Endodermal cell (in vitro differentiated cells): ENCODE measurements around the gene OR7G1. TPM values are rescaled to one million over a fixed set of nuclear protein-coding genes. Genes with fewer than 3 reads are reported as not detected.

ENCODE experiments used
- DNase-seq: peaks from one replicate; pipeline ENCODE4 v3.0.0-alpha.2; 2017
- H3K27ac ChIP-seq: 2 replicates; pipeline ENCODE4 v1.5.1; 2013; ENCODE audit warnings: mild to moderate bottlenecking, low read depth, low read length, moderate library complexity
- H3K27me3 ChIP-seq: 2 replicates; pipeline ENCODE4 v1.6.1; 2013; ENCODE audit warnings: mild to moderate bottlenecking, low read length, moderate library complexity; ENCODE audit not compliant: insufficient read depth, control insufficient read depth, poor library complexity, severe bottlenecking
- H3K36me3 ChIP-seq: 2 replicates; pipeline ENCODE4 v1.7.0; 2013; ENCODE audit warnings: mild to moderate bottlenecking, low read length, moderate library complexity; ENCODE audit not compliant: control insufficient read depth, insufficient read depth
- H3K4me1 ChIP-seq: one replicate; pipeline ENCODE4 v1.7.0; 2013; ENCODE audit warnings: low read length; ENCODE audit not compliant: control insufficient read depth, insufficient read depth
- H3K4me3 ChIP-seq: 2 replicates; pipeline ENCODE4 v1.5.1; 2013; ENCODE audit warnings: mild to moderate bottlenecking, low read length, moderate library complexity
- H3K9ac ChIP-seq: 2 replicates; pipeline ENCODE4 v1.6.1; 2013; ENCODE audit warnings: mild to moderate bottlenecking, low read length, moderate library complexity; ENCODE audit not compliant: poor library complexity, severe bottlenecking; ENCODE audit errors: extremely low read depth
- H3K9me3 ChIP-seq: 2 replicates; pipeline ENCODE4 v1.6.1; 2013; ENCODE audit warnings: mild to moderate bottlenecking, low read length, moderate library complexity; ENCODE audit not compliant: control insufficient read depth
- H3K27ac Mint-ChIP-seq: 2 replicates; pipeline ENCODE4 v1.8.0; 2020; ENCODE audit warnings: mixed read lengths
- H3K27me3 Mint-ChIP-seq: 2 replicates; pipeline ENCODE4 v1.8.0; 2021; ENCODE audit warnings: mild to moderate bottlenecking, mixed read lengths; ENCODE audit not compliant: insufficient read depth
- H3K36me3 Mint-ChIP-seq: 2 replicates; pipeline ENCODE4 v1.8.0; 2020; ENCODE audit warnings: low read depth, mixed read lengths
- H3K4me1 Mint-ChIP-seq: 2 replicates; pipeline ENCODE4 v1.8.0; 2020; ENCODE audit warnings: mixed read lengths
- H3K4me3 Mint-ChIP-seq: 2 replicates; pipeline ENCODE4 v1.8.0; 2020; ENCODE audit warnings: mild to moderate bottlenecking, moderate library complexity, mixed read lengths
- H3K9me3 Mint-ChIP-seq: 2 replicates; pipeline ENCODE4 v1.8.0; 2020; ENCODE audit warnings: mild to moderate bottlenecking, mixed read lengths
- WGBS, 2 experiments: methylation state at CpG; one replicate each; pipeline versions ENCODE4 v1.1.5 to v1.1.7; 2013; ENCODE audit warnings: missing lambda C conversion rate in 2 of 2, mixed read lengths in 1 of 2; ENCODE audit not compliant: insufficient coverage in 1 of 2, insufficient read length in 1 of 2; 5-methylcytosine and 5-hydroxymethylcytosine counted together
- total RNA-seq, 2 donors: library from RNA; stranded (reverse); fragmentation: NEBNext Ultra II Directional in 1 of 2; extraction: Animal tissue kit (Norgen Biotek cat#: 25700) in 1 of 2; gene quantifications; 2 replicates in 1 of 2; 3 replicates in 1 of 2; pipeline ENCODE4 v1.2.1, GENCODE V29; 2021
- TF ChIP-seq, protein P1 (sequence below): fragments of 200-600 bp; sonication (generic); conservative IDR thresholded peaks from 2 replicates; pipeline ENCODE4 v1.5.0; 2021; ENCODE audit warnings: antibody characterized with exemption, mild to moderate bottlenecking

Gene OR7G1
- total RNA-seq, 2 donors from 2014 or later: not detected

GRCh38 chr19:9130965-9131364 lies 15.4 kb upstream of the OR7G1 start:
- 80 to 100% methylated on average over 1 of the region's 1 CpG for WGBS, 2 experiments
- H3K9me3 Mint-ChIP-seq: peaks cover 40% of the 10 kb centered on the region
- Histone ChIP-seq H3K27ac (no peak overlapping the region), H3K36me3 (no peaks in the 10 kb centered on the region), H3K9ac (no peak overlapping the region), H3K4me3 (no peak overlapping the region), H3K9me3 (peaks cover 16% of the 10 kb centered on the region), H3K27me3 (no peaks in the 10 kb centered on the region), H3K4me1 (no peaks in the 10 kb centered on the region)
- DNase-seq: no peak
- no peak overlapping the region for H3K27ac Mint-ChIP-seq
- no peak overlapping the region for H3K4me3 Mint-ChIP-seq
- no peaks in the 10 kb centered on the region for H3K4me1 Mint-ChIP-seq
- H3K27me3 Mint-ChIP-seq: peaks cover 2% of the 10 kb centered on the region
- H3K36me3 Mint-ChIP-seq: no peaks in the 10 kb centered on the region
- TF ChIP-seq, protein P1, sequence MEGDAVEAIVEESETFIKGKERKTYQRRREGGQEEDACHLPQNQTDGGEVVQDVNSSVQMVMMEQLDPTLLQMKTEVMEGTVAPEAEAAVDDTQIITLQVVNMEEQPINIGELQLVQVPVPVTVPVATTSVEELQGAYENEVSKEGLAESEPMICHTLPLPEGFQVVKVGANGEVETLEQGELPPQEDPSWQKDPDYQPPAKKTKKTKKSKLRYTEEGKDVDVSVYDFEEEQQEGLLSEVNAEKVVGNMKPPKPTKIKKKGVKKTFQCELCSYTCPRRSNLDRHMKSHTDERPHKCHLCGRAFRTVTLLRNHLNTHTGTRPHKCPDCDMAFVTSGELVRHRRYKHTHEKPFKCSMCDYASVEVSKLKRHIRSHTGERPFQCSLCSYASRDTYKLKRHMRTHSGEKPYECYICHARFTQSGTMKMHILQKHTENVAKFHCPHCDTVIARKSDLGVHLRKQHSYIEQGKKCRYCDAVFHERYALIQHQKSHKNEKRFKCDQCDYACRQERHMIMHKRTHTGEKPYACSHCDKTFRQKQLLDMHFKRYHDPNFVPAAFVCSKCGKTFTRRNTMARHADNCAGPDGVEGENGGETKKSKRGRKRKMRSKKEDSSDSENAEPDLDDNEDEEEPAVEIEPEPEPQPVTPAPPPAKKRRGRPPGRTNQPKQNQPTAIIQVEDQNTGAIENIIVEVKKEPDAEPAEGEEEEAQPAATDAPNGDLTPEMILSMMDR: no peak

GRCh38 chr19:9128171-9128570 lies 12.6 kb upstream of the OR7G1 start:
- no peaks in the 10 kb centered on the region for H3K4me1 ChIP-seq
- Mint-ChIP-seq H3K36me3 (no peaks in the 10 kb centered on the region), H3K4me3 (no peak overlapping the region), H3K27me3 (no peaks in the 10 kb centered on the region), H3K4me1 (no peaks in the 10 kb centered on the region), H3K9me3 (peaks cover 59% of the 10 kb centered on the region), H3K27ac (no peak overlapping the region)
- no peak for DNase-seq
- no peak overlapping the region for H3K27ac ChIP-seq
- TF ChIP-seq, protein P1: no peak
- H3K36me3 ChIP-seq: no peaks in the 10 kb centered on the region
- 72 to 86% methylated on average over 2 to 3 of the region's 3 CpGs for WGBS, 2 experiments
- H3K27me3 ChIP-seq: no peaks in the 10 kb centered on the region
- no peak overlapping the region for H3K9ac ChIP-seq
- H3K9me3 ChIP-seq: peaks cover 19% of the 10 kb centered on the region
- no peak overlapping the region for H3K4me3 ChIP-seq

GRCh38 chr19:9126900-9127405 lies 11.4 kb upstream of the OR7G1 start, which contains the start of gene OR7G3:
TSS of gene OR7G3 (minus strand) at chr19:9126950. CDS start at chr19:9126950, 0 bp downstream.
- H3K27me3 ChIP-seq: no peaks in the 10 kb centered on the region
- TF ChIP-seq, protein P1: no peak
- H3K27ac ChIP-seq: no peak within 1 kb of the TSS
- Mint-ChIP-seq H3K4me1 (no peaks in the 10 kb centered on the region), H3K4me3 (no peak within 1 kb of the TSS), H3K36me3 (no peaks in the 10 kb centered on the region), H3K27ac (no peak within 1 kb of the TSS), H3K27me3 (no peaks in the 10 kb centered on the region), H3K9me3 (peaks cover 70% of the 10 kb centered on the region)
- no peak within 1 kb of the TSS for H3K9ac ChIP-seq
- no peaks in the 10 kb centered on the region for H3K4me1 ChIP-seq
- DNase-seq: no peak
- no peaks in the 10 kb centered on the region for H3K36me3 ChIP-seq
- peaks cover 19% of the 10 kb centered on the region for H3K9me3 ChIP-seq
- no peak within 1 kb of the TSS for H3K4me3 ChIP-seq
- 75 to 77% methylated on average over 1 of the region's 1 CpG for WGBS, 2 experiments
